GM19395 (cell line): ENCODE measurements around the gene NRIP2.
A peak's percentile ranks its signal among the peaks of the same experiment; 100 is the strongest.

ENCODE experiments used
- ATAC-seq: cut with Tn5 transposase; IDR thresholded peaks from one replicate; pipeline ENCODE4 v1.9.1; 2021; ENCODE audit warnings: mild to moderate bottlenecking, moderate library complexity; ENCODE audit not compliant: unreplicated experiment

The NRIP2 gene

GRCh38 chr12:2851931-2852330 is 17.1 kb upstream of the NRIP2 start:
- ATAC-seq, result no peak

- ATAC-seq, result no peak
Observed at GRCh38 chr12:2845280-2845679, 10.4 kb upstream of the NRIP2 start.

DNA sequence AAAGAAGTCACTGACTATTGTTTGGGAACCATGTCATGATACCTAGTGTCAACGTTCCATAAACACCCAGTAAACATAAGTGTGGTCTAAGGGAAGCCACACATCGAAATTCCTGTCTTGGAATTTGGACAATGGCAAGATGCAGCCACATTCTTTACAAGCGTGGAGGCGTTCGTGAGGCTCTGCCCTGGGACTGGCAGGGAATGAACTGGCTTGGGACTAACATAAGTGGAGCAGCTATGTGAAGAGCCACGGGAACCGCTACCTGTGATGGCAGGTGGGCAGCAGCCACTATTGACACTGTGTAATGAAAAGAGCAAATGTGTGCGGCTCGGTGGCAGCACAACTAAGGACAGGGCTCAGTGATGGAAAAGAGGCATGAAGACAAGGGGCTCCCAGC is 10.0 kb upstream of the NRIP2 start:
- no peak for ATAC-seq

GRCh38 chr12:2842948-2843347 is 8.1 kb upstream of the NRIP2 start:
- ATAC-seq, result no peak

- no peak for ATAC-seq
Observed at GRCh38 chr12:2841056-2841650, 6.3 kb upstream of the NRIP2 start.

- ATAC-seq, result no peak
Observed at GRCh38 chr12:2836574-2836973, 1.7 kb upstream of the NRIP2 start.

- ATAC-seq, result no peak
Observed at GRCh38 chr12:2835691-2836403, 1.0 kb upstream of the NRIP2 start.

GRCh38 chr12:2833810-2834209 is 1.0 kb downstream of the NRIP2 start:
- ATAC-seq, result no peak

- no peak for ATAC-seq
Observed at GRCh38 chr12:2833327-2833726, 1.5 kb downstream of the NRIP2 start.

- ATAC-seq, result no peak
Observed at GRCh38 chr12:2832550-2833127, 2.2 kb downstream of the NRIP2 start.

GRCh38 chr12:2829275-2829674 is 5.6 kb downstream of the NRIP2 start:
- ATAC-seq, result no peak

GRCh38 chr12:2826721-2827515 is 7.9 kb downstream of the NRIP2 start:
- ATAC-seq, result no peak

DNA sequence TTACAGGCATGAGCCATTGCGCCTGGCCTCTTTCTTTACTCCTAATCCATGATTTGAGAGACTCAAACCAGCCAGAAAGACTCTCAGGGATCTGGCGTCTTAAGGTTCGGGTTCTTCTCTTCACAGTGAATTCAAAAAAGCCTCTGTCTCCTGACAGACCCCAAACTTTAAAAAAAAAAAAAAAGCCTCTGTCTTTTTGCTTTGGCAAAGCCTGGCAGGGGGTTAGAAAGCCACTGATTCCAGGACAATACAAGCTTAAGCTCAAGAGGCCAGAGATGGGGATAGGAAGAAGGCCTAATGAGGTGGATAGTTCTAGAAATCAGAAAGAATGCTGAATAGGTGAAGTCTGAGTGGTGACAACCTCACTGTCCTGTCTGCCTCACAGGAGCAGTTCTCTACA is 8.8 kb downstream of the NRIP2 start:
- ATAC-seq, result no peak

GRCh38 chr12:2825132-2825531 is 9.7 kb downstream of the NRIP2 start:
- ATAC-seq, result no peak

DNA sequence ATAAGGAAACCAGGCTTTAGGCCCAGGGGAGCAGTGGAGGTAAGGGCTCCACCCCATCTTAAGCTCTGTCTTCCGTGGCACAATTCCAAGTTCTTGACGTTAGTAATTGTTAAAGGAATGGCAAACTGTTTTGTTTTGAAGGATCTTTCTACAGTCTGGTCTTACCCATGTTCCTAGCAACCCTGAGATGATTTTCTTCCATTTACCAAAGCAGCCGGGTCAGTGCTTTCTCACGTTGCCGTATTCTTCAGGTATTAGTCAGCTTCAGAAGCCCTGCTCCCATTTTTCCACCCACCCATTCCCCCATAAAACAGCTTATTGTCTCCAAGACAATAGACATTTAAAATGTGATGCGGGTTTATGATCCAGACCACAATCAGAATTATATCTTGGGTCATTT is 10.3 kb downstream of the NRIP2 start:
- no peak for ATAC-seq

DNA sequence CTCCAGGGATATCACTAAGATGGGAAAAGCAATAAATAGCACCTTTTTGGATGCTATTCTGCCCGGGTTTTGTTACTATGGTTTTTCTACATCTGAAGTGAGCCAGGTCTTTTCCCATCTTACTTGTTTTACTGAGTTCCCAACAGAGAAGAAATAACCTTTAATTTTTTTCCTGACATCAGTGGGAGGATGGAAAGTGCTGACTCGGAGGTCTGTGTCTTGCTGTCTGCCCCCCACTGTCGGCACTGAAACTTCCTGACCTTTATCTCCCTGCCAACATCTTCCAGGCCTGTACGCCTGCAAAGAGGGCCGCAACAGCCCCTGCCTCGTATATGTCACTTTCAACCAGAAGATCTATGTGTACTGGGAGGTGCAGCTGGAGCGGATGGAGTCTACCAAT is 11.4 kb downstream of the NRIP2 start:
- no peak for ATAC-seq

GRCh38 chr12:2820432-2820831 is 14.4 kb downstream of the NRIP2 start:
- ATAC-seq, result no peak

- no peak for ATAC-seq
Observed at GRCh38 chr12:2819810-2820209, 15.0 kb downstream of the NRIP2 start.

- ATAC-seq, result peak; percentile 48
Observed at GRCh38 chr12:2813214-2814185, 21.3 kb downstream of the NRIP2 start.
